ENCODE data around the gene RFNG. TPM values are rescaled to one million over a fixed set of nuclear protein-coding genes. Genes with fewer than 3 reads are reported as not detected.

The RFNG gene
- total RNA-seq, 1 donor from 2014 or later, result 72.3 TPM

DNA sequence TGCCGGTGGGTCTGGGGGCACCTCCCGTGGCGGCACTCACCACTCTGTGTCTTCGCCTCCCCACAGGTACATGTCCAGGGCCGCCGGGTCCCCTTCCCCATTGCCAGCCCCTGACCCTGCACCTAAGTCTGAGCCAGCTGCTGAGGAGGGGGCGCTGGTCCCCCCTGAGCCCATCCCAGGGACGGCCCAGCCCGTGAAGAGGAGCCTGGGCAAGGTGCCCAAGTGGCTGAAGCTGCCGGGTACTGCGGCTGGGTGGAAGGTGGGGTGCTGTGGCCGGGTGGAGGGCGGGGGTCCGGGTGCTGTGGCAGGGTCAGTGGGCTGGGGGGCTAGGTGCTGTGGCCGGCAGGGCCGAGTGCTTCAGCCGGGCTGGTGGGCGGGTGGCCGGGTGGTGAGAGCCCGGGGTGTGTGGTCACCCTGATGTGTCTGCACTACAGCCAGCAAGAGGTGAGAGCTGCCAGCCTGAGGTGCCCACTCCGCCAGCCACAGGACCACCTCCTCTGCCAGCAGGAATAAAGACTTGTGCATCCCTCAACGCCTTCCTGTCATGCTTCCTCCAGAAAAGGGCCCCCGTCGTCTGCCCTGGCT, 34.6 kb downstream of the RFNG start:
- TF ChIP-seq, protein P1, sequence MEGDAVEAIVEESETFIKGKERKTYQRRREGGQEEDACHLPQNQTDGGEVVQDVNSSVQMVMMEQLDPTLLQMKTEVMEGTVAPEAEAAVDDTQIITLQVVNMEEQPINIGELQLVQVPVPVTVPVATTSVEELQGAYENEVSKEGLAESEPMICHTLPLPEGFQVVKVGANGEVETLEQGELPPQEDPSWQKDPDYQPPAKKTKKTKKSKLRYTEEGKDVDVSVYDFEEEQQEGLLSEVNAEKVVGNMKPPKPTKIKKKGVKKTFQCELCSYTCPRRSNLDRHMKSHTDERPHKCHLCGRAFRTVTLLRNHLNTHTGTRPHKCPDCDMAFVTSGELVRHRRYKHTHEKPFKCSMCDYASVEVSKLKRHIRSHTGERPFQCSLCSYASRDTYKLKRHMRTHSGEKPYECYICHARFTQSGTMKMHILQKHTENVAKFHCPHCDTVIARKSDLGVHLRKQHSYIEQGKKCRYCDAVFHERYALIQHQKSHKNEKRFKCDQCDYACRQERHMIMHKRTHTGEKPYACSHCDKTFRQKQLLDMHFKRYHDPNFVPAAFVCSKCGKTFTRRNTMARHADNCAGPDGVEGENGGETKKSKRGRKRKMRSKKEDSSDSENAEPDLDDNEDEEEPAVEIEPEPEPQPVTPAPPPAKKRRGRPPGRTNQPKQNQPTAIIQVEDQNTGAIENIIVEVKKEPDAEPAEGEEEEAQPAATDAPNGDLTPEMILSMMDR (IDR thresholded peaks at IDR 0.05; ENCODE audit: insufficient read depth, low read length, poor library complexity, severe bottlenecking), result no peak
- no peak overlapping the region for H3K4me3 ChIP-seq (ENCODE audit: low read depth, low read length)
- no peaks in the 10 kb centered on the region for H3K27me3 ChIP-seq (ENCODE audit: control insufficient read depth, insufficient read depth, low read length)
- H3K36me3 ChIP-seq (ENCODE audit: control insufficient read depth, insufficient read depth, low read length), result peaks cover 4% of the 10 kb centered on the region
- DNase-seq (ENCODE audit: low read depth), result no peak

DNA sequence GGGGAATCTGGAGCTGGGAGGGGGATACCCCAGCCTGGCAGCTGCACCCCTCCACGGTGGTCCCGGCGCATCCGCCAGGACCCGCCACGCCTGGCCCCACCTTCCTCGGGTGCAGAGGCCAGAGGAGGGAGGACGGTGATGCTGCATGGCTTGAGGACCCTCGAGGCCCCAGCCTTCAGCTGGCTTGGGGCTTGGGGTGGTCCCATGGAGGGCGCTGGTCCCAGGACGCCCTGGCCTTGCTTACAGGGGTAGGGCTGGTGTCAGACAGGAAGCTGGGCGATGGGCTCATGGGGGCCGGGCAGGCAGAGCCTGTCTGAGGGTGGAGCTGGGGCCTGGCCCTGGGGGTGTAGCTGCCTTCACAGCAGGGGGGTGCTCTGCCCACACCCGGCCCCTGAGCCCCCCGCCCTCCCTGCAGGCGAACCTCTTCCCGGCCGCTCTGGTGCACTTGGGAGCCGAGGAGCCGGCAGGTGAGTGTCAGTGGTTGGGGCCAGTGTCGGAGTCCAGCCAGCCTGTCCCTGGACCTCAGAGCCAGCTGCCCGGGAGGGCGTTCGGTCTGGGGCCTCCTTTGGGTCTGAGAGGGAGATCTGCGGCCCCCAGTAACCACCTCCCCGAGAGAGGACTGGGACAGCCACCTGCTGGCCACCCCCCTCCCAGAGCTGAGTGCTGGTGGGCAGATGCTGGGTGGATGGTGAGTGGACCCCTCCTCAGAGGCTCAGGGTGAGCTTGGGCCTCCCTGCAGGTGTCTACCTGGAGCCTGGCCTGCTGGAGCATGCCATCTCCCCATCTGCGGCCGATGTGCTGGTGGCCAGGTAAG, 35.3 kb downstream of the RFNG start:
- H3K36me3 ChIP-seq (ENCODE audit: control insufficient read depth, insufficient read depth, low read length), result peaks cover 4% of the 10 kb centered on the region
- DNase-seq (ENCODE audit: low read depth), result no peak
- TF ChIP-seq, protein P1 (IDR thresholded peaks at IDR 0.05; ENCODE audit: insufficient read depth, low read length, poor library complexity, severe bottlenecking), result no peak

DNA sequence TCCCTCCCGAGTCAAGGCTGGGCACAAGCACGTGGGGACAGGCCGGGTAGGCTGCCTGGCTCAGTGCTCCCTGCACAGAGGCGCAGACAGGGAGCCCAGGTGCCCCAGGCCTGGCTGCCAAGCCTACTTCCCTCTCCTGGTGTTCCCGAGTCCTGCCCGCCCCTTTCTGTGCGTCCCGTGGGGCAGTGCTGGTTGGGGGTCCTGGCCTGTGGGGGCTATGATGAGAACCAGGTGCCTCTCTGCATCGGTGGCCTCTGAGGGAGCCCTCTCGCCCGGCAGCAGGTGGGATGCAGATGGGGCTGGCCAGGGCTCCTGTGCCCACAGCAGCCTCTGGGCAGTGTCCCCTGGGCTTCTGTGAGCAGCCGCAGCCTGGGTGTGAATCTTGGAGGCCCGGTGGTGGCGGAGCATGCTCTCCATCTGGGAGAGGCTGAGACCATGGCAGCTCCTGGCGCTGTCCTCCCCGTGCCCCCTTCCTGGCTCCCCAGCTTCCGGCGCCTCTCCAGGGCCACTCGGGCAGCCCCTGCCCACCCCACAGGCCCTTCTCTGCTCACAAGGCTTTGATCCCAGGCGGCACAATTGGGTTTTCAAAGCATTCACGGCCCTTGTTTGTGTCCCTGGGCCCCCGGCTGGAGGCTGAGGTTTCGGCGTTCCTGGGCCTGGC, 36.2 kb downstream of the RFNG start:
- TF ChIP-seq, protein P1 (IDR thresholded peaks at IDR 0.05; ENCODE audit: insufficient read depth, low read length, poor library complexity, severe bottlenecking), result no peak
- H3K36me3 ChIP-seq (ENCODE audit: control insufficient read depth, insufficient read depth, low read length), result peaks cover 4% of the 10 kb centered on the region
- H3K27me3 ChIP-seq (ENCODE audit: control insufficient read depth, insufficient read depth, low read length), result no peaks in the 10 kb centered on the region
- H3K4me3 ChIP-seq (ENCODE audit: low read depth, low read length), result no peak overlapping the region
- no peak for DNase-seq (ENCODE audit: low read depth)

More for the DNA sequence above, 35.3 kb downstream of the RFNG start:
- Histone ChIP-seq H3K27me3 (ENCODE audit: control insufficient read depth, insufficient read depth, low read length) (no peaks in the 10 kb centered on the region), H3K4me3 (ENCODE audit: low read depth, low read length) (no peak overlapping the region)

DNA sequence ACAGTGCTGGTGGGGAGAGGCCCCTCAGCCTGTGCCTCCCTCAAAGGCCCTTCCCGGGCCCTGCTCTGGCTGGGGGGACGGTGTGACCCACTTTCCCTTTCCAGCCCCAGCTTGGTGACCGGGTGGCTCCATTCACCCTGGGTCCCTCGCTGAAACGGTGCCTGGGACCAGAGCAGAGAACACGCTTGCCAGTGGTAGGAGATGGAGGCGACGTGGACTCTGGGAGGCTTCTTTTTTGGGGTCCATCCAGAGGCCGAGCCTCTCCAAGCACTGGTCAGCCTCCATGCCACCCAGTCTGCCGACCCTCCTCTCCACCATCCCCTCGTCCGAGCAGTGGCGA, 36.7 kb downstream of the RFNG start:
- TF ChIP-seq, protein P1 (IDR thresholded peaks at IDR 0.05; ENCODE audit: insufficient read depth, low read length, poor library complexity, severe bottlenecking), result no peak
- H3K36me3 ChIP-seq (ENCODE audit: control insufficient read depth, insufficient read depth, low read length), result peaks cover 4% of the 10 kb centered on the region
- DNase-seq (ENCODE audit: low read depth), result no peak
- H3K4me3 ChIP-seq (ENCODE audit: low read depth, low read length), result no peak overlapping the region
- no peaks in the 10 kb centered on the region for H3K27me3 ChIP-seq (ENCODE audit: control insufficient read depth, insufficient read depth, low read length)

DNA sequence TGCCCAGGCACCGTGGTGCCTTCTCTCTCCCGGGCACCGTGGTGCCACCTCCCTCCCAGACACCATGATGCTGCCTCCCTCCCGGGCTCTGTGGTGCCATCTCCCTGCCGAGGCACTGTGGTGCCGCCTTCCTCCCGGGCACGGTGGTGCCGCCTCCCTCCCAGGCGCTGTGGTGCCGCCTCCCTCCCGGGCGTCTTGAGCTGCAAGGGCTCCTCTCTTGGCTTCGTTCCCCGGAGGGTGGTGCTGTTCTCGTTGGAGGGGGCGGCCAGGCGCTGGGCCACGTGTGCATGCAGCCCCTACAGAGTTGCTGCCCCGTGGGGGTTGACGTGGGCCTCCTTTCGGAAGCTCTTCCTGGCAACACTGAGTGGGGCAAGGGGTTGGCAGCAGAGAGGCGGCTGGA, 37.2 kb downstream of the RFNG start:
- no peak for DNase-seq (ENCODE audit: low read depth)
- TF ChIP-seq, protein P1 (IDR thresholded peaks at IDR 0.05; ENCODE audit: insufficient read depth, low read length, poor library complexity, severe bottlenecking), result no peak
- H3K36me3 ChIP-seq (ENCODE audit: control insufficient read depth, insufficient read depth, low read length), result peaks cover 4% of the 10 kb centered on the region
- no peak overlapping the region for H3K4me3 ChIP-seq (ENCODE audit: low read depth, low read length)
- no peaks in the 10 kb centered on the region for H3K27me3 ChIP-seq (ENCODE audit: control insufficient read depth, insufficient read depth, low read length)
